ENCODE results near the gene GABRB3.

DNA sequence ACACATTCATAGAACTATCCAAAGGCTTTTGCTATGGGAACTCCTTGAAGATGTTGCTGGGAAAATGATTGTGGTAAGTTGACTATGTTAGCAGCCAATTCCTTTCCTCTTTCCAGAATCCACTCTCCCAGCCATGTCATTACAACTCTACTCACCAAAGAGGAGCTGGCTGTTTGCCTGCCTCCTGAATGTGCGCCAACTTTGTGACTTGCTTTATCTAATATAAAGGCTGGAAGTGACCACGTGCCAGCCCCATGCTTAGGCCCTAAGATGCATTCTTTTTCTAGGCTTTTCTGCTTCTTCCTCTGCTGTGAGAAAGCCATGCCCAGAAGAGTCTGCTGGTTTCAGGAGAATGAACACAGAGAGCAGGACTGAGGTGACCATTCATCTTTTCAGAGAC, 182.2 kb downstream of the GABRB3 start:
- TF ChIP-seq, protein P1, sequence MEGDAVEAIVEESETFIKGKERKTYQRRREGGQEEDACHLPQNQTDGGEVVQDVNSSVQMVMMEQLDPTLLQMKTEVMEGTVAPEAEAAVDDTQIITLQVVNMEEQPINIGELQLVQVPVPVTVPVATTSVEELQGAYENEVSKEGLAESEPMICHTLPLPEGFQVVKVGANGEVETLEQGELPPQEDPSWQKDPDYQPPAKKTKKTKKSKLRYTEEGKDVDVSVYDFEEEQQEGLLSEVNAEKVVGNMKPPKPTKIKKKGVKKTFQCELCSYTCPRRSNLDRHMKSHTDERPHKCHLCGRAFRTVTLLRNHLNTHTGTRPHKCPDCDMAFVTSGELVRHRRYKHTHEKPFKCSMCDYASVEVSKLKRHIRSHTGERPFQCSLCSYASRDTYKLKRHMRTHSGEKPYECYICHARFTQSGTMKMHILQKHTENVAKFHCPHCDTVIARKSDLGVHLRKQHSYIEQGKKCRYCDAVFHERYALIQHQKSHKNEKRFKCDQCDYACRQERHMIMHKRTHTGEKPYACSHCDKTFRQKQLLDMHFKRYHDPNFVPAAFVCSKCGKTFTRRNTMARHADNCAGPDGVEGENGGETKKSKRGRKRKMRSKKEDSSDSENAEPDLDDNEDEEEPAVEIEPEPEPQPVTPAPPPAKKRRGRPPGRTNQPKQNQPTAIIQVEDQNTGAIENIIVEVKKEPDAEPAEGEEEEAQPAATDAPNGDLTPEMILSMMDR (IDR thresholded peaks at IDR 0.05): no peak
- no peak for TF ChIP-seq POLR2A (IDR thresholded peaks at IDR 0.05)
